DMS53 treated with DMSO at 0.1 percent for 48 hours (cell line): ENCODE data around the gene SEMA3B.
"Not testable (repeated sequence)": the region's sequence is repeated elsewhere in the genome, so short reads cannot be mapped to it uniquely, and the experiment has no call there.

Experiments used
- DNase-seq: peaks from one replicate; lab custom pipeline; 2025; ENCODE audit not compliant: unreplicated experiment; lab: John Stamatoyannopoulos, UW

Gene SEMA3B

DNA sequence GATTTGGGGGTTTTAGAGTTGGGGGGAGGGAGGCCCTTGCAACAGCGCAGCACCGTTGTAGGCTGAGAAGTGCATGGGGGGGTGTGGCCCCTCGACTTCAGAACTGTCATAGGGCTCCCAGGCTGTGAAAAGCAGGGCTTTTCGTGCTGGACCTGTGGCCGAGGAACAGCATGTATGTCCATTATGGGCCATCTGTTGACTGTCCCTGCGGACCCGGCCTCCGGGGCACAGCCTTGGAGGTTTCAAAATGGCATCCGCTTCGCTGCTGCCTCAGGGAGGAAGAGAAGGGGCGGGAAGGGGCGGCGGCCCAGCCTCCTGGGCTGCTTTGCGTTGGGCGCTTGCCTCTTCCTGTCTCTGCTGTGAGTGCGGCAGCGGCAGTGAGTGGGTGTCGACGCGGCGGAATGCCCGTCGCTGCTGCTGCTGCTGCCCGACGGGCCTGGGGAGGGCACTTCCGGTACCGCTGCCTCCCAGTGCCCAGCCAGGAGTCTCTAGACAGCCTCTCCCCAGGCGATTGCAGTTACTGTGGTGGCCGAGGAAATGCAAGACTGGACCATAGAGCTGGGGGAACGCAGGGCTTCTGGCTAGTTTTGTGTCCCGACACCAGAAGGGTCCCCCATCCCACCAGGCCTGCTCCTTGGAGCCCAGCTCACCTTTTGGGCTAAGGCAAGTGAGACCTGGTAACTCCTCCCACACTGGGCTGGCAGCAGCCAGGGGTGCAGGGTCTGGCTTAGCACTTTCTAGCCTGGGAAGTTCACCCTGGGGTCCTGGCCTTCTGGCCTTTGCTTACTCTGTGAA lies 31.0 kb upstream of the SEMA3B start:
- DNase-seq = no peak

- no peak for DNase-seq
These were observed 30.4 kb upstream of the SEMA3B start for GRCh38 chr3:50238549-50239026.

DNA sequence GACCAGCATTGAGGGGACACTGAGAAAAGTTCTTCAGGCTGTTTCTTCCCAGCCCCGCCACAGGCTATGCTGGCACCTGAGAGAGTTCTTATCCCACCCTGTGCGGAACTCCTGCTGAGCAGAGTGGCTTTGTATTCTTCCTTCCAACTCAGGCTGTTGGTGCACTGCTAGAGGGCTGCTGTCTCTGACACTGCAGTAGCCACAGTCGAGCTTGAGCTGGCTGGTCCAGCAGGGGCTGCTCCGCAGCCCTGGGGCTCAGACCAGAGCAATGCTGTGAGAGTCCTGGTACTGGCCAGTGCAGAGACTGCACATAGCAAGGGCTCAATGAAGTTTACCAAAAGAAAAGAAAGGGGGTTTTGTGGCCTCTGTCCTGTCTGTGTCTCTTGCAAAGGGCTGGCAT lies 29.3 kb upstream of the SEMA3B start:
- no peak for DNase-seq

DNA sequence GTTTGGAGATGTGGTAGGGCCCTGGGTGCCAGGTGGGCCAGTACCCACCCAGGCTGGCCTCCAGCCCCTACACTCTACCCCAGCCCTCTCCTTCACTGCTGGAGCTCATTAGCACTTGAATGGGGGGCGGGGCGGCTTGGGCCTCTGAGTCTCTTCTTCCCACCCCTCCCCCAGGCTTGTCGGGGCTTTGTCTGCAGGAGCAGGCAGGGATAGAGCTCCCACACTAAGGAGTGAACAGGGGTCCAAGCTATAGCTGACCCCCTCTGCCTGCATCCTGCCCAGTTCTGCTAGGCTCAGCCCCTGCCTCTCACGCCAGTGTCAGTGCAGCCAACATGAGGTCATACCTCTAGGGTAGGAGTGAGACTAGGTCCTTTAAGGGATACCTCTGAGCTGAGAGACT lies 27.8 kb upstream of the SEMA3B start:
- DNase-seq = no peak

DNA sequence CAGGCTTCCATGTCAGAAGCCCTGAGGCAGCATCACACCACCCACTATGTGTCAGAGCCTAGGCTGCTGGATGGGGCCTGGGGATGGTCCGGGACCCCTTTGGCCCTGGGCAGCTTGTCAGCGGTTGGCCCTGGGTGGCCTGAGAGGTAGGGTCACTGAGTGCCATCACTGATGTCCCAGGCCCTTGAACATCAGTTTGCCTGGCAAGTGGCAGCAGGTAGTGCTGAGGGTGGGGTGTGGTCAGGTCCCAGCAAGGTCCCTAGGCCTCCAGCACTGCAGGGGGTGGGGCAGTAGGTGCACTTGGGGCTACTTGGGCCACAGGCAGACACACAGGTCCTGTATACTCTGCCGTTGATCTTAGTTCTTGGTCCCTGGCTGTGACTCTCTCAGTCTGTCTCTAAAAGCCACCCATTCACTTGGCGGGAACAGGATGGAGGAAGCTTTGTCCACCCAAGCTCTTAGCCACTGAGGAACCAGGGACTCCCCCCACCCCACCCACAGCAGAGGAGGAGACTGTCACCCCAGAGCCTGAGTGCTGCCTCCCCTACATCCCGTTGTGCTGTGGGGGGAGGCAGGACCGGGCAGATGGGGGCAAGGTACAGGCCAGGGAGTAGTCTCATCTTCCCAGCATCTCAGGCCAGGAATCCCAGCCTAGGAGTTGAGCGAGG lies 27.1 kb upstream of the SEMA3B start:
- DNase-seq = no peak

GRCh38 chr3:50242381-50242770 lies 26.6 kb upstream of the SEMA3B start:
- no peak for DNase-seq

DNA sequence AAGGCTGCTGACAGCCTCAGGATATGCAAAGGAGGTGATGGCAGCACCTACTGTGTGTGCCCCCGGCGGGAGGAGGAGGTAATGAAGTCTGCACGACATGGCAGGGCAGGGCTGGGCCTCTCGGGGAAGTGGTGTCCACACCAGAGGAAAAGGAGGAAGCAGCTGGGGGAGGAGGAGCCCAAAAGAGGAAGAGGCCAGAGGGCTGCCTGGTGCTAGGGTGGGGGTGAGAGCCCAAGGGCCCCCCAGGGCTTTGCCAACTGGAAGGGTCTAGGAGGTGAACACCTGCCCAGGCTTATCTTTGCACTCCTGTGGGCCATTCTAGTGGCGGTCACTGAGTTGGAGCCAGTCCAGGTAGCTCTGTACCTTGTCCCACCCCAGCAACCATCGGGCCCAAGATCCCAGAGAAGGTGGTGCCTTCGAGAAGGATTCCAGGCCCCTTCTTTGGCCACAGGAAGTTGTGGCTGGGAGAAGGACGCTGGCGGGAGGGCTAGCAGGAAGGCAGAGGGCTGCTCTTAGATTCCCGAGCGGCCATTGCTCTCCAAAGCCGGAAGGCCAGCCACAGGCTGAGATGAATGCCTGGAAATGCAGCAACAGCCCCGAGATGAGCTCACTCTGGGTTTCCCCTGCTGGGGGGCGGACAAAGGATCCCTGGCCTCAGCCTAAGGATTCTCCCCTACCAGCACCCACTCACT lies 25.9 kb upstream of the SEMA3B start:
- DNase-seq = no peak

- no peak for DNase-seq
These were observed 25.4 kb upstream of the SEMA3B start for GRCh38 chr3:50243543-50243895.

DNA sequence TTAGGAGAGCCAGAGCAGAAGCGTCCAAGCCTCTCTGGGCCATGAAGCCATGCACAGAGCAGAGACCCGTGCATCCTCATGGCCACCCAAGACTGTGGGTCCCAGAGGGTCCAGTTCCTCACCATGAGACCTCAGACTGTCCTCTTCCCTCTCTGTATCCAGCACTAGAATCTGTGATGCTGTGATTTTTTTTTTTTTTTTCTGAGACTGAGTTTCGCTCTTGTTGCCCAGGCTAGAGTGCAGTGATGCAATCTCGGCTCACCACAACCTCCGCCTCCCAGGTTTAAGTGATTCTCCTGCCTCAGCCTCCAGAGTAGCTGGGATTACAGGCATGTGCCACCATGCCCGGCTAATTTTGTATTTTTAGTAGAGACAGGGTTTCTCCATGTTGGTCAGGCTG lies 24.1 kb upstream of the SEMA3B start:
- not testable (repeated sequence) for DNase-seq

DNA sequence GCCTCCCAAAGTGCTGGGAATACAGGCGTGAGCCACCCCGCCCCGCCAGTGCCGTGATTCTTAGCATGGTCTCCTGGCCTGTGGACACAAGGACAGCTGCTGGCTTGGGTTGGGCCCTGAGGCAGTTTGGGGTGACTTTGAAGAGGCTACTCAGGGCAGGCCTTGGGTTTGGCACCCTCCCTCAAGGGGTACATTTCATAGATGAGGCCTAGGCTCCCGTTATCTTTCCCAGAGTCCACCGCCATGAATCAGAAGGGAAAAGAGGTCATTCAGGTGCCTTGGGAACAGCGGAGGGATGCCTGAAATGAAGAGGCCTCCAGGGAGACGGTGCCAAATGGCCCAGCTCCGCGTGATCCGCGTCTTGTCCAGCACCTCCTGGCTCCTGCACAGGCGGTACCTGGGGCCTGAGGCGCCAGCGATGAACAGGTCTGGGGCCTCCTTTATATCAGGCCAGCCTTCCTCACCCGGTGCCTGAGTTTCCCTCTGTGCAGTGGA lies 23.6 kb upstream of the SEMA3B start:
- no peak for DNase-seq

- DNase-seq = peak; percentile 15
These were observed 23.0 kb upstream of the SEMA3B start for GRCh38 chr3:50245831-50246516.

- DNase-seq = no peak
These were observed 22.4 kb upstream of the SEMA3B start for GRCh38 chr3:50246517-50246954.

GRCh38 chr3:50248387-50248786 lies 20.6 kb upstream of the SEMA3B start:
- DNase-seq = no peak

- DNase-seq = no peak
These were observed 19.5 kb upstream of the SEMA3B start for GRCh38 chr3:50249457-50249856.

- no peak for DNase-seq
These were observed 18.4 kb upstream of the SEMA3B start for GRCh38 chr3:50250514-50250913.

GRCh38 chr3:50251220-50251619 lies 17.7 kb upstream of the SEMA3B start:
- no peak for DNase-seq

- DNase-seq = no peak
These were observed 14.2 kb upstream of the SEMA3B start for GRCh38 chr3:50254577-50255250.

- DNase-seq = no peak
These were observed 13.7 kb upstream of the SEMA3B start for GRCh38 chr3:50255251-50255615.

DNA sequence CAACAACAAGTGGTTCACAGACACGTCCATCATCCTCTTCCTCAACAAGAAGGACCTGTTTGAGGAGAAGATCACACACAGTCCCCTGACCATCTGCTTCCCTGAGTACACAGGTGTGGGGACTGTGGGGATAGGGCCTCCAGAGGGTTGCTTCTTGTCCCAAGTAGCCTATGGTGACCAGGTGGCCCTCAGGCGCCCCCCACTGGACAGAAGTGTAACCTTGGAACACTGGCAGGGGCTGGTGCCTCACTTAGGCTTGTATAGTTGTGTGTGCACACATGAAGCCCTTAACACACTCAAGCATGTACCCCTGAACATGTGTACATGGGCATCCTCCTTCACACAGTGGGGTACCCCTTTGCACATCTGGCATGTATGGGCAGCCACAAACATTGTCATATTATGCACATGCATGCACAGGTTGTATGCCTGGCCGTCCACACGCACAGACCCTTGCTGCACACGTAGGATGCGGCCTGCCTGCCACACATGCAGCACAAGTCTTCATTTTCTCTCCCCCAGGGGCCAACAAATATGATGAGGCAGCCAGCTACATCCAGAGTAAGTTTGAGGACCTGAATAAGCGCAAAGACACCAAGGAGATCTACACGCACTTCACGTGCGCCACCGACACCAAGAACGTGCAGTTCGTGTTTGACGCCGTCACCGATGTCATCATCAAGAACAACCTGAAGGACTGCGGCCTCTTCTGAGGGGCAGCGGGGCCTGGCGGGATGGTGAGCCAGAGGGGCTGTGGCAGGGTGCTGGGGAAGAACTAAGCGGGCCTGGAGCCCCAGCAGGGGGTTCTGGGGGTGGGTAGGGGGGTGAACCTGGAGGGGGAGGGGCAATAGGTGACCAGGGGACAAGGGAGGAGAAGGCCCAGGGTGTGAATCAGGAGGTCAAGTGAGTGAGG lies 11.7 kb upstream of the SEMA3B start:
- peak; percentile 10 for DNase-seq
